ENCODE data around the gene ASIC4. TPM values are rescaled to one million over a fixed set of nuclear protein-coding genes. Genes with fewer than 3 reads are reported as not detected.

ASIC4 gene
- total and polyA plus RNA-seq, 2 of the 8 experiments (the other 6 are each of a cell fraction or from before 2014, with no cell fraction given): 0.12 to 0.22 TPM

GRCh38 chr2:219473511-219473910, 40.8 kb upstream of the ASIC4 start (continued):
- TF ChIP-seq GTF2F1 (IDR thresholded peaks at IDR 0.05; ENCODE audit: borderline replicate concordance, low read depth, low read length) (no peak), ATF2 (IDR thresholded peaks at IDR 0.05; ENCODE audit: low read length) (no peak)
